Adrenal gland (tissue), 12 donors: ENCODE measurements around the gene ARPC3. TPM values are rescaled to one million over a fixed set of nuclear protein-coding genes. Genes with fewer than 3 reads are reported as not detected.
"Not testable (repeated sequence)": the region's sequence is repeated elsewhere in the genome, so short reads cannot be mapped to it uniquely, and the experiment has no call there.

Experiments
- DNase-seq, 7 donors: peaks; one replicate each; pipeline ENCODE4 v3.0.0-alpha.2; 2019 to 2020
- H3K27ac ChIP-seq, 5 donors: fragments of 200-600 bp; sonication (generic) in 4 of 5; 1 replicate in 3 of 5; 2 replicates in 2 of 5; pipeline versions ENCODE4 v1.5.1 to v1.8.0; 2016 to 2020; ENCODE audit warnings: mild to moderate bottlenecking in 1 of 5
- H3K27me3 ChIP-seq: fragments of 200-600 bp; 2 replicates; pipeline ENCODE4 v1.8.0; 2021
- H3K36me3 ChIP-seq, 2 donors: fragments of 200-600 bp; replicated peaks in 1 of 2; 1 replicate in 1 of 2; 2 replicates in 1 of 2; pipeline versions ENCODE4 v1.5.1 to v1.8.0; 2018 to 2022
- H3K4me1 ChIP-seq, 2 donors: fragments of 200-600 bp; replicated peaks in 1 of 2; 1 replicate in 1 of 2; 2 replicates in 1 of 2; pipeline versions ENCODE4 v1.5.1 to v1.8.0; 2018 to 2021
- H3K4me3 ChIP-seq, 4 donors: fragments of 200-600 bp; sonication (generic) in 3 of 4; one replicate each; pipeline ENCODE4 v1.5.1; 2016 to 2018
- H3K9me3 ChIP-seq, 3 donors: fragments of 200-600 bp; sonication (generic) in 1 of 3; replicated peaks in 1 of 3; 1 replicate in 2 of 3; 2 replicates in 1 of 3; pipeline versions ENCODE4 v1.5.1 to v1.8.0; 2016 to 2021
- POLR2A ChIP-seq, 2 donors: fragments of 450-650 bp; IDR thresholded peaks; one replicate each; pipeline ENCODE4 v1.6.1; 2017; ENCODE audit warnings: antibody characterized with exemption in 2 of 2, mild to moderate bottlenecking in 2 of 2, moderate library complexity in 1 of 2
- WGBS, 4 donors: extraction: QIAGEN DNeasy Blood & Tissue Kit in 2 of 4; methylation state at CpG; one replicate each; pipeline versions ENCODE4 v1.1.5 to v1.1.7; 2013 to 2017; 5-methylcytosine and 5-hydroxymethylcytosine counted together
- intact Hi-C, 2 donors: fragments of 100-400 bp; cut with DNase I; formaldehyde crosslinking; loops; one replicate each; pipeline versions ENCODE4 v1.14.1 to v1.15.0; 2022 to 2023
- polyA plus RNA-seq, 3 donors: library from polyadenylated mRNA; stranded (reverse); fragments of 200-250 nt in 2 of 3; fragments of 350-450 nt in 1 of 3; fragmentation: Illumina TruSeq in 1 of 3; extraction: RNeasy Lipid Tissue Mini Kit (QIAGEN cat#74804) in 1 of 3; gene quantifications; one replicate each; pipeline ENCODE4 v1.2.3, GENCODE V29; 2013 to 2014
- total RNA-seq, 9 donors: library from RNA; depleted of rRNA in 4 of 9; stranded (reverse); fragments of >200 nt in 4 of 9; fragments of 120-200 nt in 1 of 9; fragmentation: NEBNext Ultra II Directional in 1 of 9; extraction: Animal tissue kit (Norgen Biotek cat#: 25700) in 1 of 9; gene quantifications; one replicate each; pipeline versions ENCODE4 v1.1.0 to v1.2.4, GENCODE V29; 2013 to 2023
- TF ChIP-seq, protein P1 (sequence below), 6 experiments: fragments of 450-650 bp in 4 of 6; fragments of 200-600 bp in 2 of 6; sonication (generic) in 1 of 6; IDR thresholded peaks; 1 replicate in 5 of 6; 2 replicates in 1 of 6; pipeline versions ENCODE4 v1.5.1 to v1.8.0; 2016 to 2021; ENCODE audit warnings: antibody characterized with exemption in 6 of 6, mild to moderate bottlenecking in 2 of 6, moderate library complexity in 1 of 6
- donor health status: healthy with polysubstance abuse.
- donor health status: Bipolar disorder and iron deficiency.
- donor health status: DM: yes; HTN: yes; CAD: no.
- donor health status: DM: no; HTN: no; CAD: no.
- donor health status: DM: no; HTN: no; CAD: no.
- donor health status: DM: yes; HTN: yes; CAD: no.

ARPC3 gene
- total and polyA plus RNA-seq, 12 donors: 177 to 581 (median 299) TPM

DNA sequence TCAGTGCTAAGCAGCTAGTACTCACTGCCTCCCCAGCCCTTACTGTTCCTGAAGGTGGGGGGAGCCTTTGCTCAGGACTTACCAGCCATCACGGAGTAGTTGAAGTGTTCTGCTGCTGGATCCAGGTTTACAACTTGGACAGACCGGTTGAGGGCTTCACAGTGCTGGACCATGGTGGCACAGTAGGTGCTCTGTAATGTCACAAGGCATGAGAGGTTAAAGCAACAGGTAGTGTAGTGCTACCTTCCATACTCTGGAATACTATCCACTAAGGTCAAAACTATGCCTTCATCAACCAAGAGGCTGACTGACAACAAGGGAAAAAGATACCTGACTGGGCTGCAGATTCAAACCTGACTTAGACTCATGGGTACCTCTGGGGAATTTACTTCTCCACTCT is 14.9 kb upstream of the ARPC3 start:
- no peak overlapping the region for H3K4me3 ChIP-seq
- TF ChIP-seq, protein P1, sequence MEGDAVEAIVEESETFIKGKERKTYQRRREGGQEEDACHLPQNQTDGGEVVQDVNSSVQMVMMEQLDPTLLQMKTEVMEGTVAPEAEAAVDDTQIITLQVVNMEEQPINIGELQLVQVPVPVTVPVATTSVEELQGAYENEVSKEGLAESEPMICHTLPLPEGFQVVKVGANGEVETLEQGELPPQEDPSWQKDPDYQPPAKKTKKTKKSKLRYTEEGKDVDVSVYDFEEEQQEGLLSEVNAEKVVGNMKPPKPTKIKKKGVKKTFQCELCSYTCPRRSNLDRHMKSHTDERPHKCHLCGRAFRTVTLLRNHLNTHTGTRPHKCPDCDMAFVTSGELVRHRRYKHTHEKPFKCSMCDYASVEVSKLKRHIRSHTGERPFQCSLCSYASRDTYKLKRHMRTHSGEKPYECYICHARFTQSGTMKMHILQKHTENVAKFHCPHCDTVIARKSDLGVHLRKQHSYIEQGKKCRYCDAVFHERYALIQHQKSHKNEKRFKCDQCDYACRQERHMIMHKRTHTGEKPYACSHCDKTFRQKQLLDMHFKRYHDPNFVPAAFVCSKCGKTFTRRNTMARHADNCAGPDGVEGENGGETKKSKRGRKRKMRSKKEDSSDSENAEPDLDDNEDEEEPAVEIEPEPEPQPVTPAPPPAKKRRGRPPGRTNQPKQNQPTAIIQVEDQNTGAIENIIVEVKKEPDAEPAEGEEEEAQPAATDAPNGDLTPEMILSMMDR (IDR thresholded peaks at IDR 0.05): no peak
- no peak for TF ChIP-seq POLR2A (IDR thresholded peaks at IDR 0.05)
- no peak overlapping the region for H3K27ac ChIP-seq
- peaks cover 8 to 13% of the 10 kb centered on the region in 2 donors for H3K4me1 ChIP-seq
- H3K27me3 ChIP-seq: no peaks in the 10 kb centered on the region
- DNase-seq: peak in 1 of 7 donors; percentile 38
- intact Hi-C loops: no loop called here
- no peaks in the 10 kb centered on the region for H3K9me3 ChIP-seq
- peaks cover 0 to 28% of the 10 kb centered on the region in 2 donors for H3K36me3 ChIP-seq
- 86 to 92% (median 88%) methylated on average over 2 of the region's 2 CpGs; no CpG with 5 or more reads in 1 of the 4 donors for WGBS, 4 donors

DNA sequence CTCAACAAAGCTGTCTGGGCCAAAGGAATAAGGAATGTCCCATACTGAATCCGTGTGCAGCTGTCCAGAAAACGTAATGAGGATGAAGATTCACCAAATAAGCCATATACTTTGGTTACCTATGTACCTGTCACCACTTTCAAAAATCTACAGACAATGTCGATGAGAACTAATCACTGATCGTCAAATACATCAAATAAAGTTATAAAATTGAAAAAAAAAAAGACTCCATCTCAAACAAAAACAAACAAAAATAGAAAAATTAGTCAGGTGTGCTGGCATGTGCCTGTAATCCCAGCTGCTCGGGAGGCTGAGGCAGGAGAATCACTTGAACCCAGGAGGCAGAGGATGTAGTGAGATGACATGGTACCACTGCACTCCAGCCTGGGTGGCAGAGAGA is 11.1 kb upstream of the ARPC3 start:
- H3K9me3 ChIP-seq, DNase-seq, intact Hi-C loops, H3K4me1 ChIP-seq, H3K4me3 ChIP-seq, H3K27ac ChIP-seq, H3K27me3 ChIP-seq: not testable (repeated sequence)
- peaks cover 0 to 43% of the 10 kb centered on the region in 2 donors for H3K36me3 ChIP-seq
- WGBS, 4 donors: 89 to 95% (median 91%) methylated on average over 5 of the region's 5 CpGs

DNA sequence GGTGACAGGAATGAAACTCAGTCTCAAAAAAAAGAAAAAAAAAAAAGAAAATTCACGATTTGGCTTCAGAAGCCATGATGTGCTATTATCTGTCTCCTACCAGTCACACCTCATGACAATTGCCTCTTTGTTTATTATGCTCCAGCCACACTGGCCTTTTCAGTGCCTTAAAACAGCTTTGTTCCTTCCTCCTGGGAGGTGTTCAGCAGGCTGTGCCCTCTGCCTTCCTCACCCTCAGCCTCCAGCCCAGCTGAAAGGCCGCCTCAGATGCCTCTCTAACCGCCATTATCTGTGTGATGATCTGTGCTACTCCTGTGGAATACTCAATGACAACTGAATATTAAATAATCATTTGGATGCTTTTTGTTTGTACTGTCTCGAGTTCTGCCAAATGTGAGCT is 8.6 kb upstream of the ARPC3 start:
- H3K27ac ChIP-seq: no peak overlapping the region
- H3K4me3 ChIP-seq: no peak overlapping the region
- H3K27me3 ChIP-seq: no peaks in the 10 kb centered on the region
- intact Hi-C loops: no loop called here
- H3K9me3 ChIP-seq: no peaks in the 10 kb centered on the region
- DNase-seq: no peak
- no peaks in the 10 kb centered on the region for H3K4me1 ChIP-seq
- TF ChIP-seq, protein P1 (IDR thresholded peaks at IDR 0.05): no peak
- no peak for TF ChIP-seq POLR2A (IDR thresholded peaks at IDR 0.05)
- H3K36me3 ChIP-seq: peaks cover 0 to 33% of the 10 kb centered on the region in 2 donors
- 83 to 94% (median 88%) methylated on average over 4 of the region's 4 CpGs for WGBS, 4 donors

DNA sequence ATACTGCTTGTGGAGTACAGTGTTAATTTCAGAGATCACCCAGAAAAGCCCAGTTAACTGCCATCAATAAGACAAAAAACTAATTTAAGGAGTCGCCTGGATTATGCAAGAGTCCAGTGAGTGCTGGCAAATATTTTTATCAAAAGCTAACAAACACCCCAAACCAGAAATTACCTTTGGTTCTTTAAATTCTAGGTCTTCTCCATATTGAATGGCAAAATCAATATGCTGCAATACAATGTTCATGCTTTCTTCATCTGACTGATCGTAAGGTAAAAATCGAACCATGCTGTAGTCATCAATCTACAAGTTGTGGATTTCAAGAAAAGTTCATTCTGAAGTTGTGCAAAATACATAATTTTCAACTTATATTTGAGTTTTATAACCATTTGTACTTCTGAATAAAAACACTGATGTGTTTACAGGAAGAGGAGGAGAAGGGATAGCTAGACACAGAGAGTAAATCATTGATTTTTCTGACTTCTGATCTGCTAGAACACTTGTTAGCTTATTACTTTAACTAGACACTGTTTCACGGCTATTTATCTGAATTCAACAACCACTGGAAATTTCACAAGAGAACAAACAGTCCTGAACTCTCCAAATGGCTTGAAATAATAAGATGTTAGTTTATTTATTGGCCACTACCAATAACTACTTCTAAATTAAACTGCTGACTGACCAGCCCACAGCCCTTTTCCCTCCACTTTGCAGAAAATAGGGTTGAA is 3.6 kb upstream of the ARPC3 start:
- intact Hi-C loops: no loop called here
- H3K4me3 ChIP-seq: no peak overlapping the region
- H3K27me3 ChIP-seq: no peaks in the 10 kb centered on the region
- 88 to 90% (median 89%) methylated on average over 4 of the region's 4 CpGs for WGBS, 4 donors
- H3K36me3 ChIP-seq: peaks cover 0 to 9% of the 10 kb centered on the region in 2 donors
- no peaks in the 10 kb centered on the region for H3K9me3 ChIP-seq
- no peak overlapping the region for H3K27ac ChIP-seq
- H3K4me1 ChIP-seq: peaks cover 0 to 10% of the 10 kb centered on the region in 2 donors
- DNase-seq: no peak
- TF ChIP-seq, protein P1 (IDR thresholded peaks at IDR 0.05): no peak

DNA sequence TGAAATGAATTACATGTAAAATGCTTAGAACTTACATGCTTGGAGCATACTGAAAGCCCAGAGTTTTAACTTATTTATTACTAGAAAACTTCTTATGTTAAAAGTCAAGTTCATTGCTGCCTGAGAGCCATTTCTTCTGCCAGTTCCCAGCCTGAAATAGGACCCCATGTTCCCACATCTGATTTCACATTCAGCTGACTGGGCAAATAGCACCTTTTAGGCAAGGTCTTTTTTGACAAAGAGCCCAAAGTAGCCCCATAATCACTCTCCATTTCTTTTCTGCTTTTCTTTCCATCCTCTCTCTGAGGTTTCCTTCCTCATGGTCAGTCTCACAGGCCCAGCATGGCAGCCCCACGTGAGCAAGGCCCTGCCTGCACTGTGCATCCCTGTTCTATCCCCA is 1.1 kb upstream of the ARPC3 start:
- H3K27ac ChIP-seq: peak overlapping the region in 2 of 5 donors; percentile 46 to 93
- peaks cover 0 to 3% of the 10 kb centered on the region in 2 donors for H3K36me3 ChIP-seq
- DNase-seq: peak in 1 of 7 donors; percentile 35
- H3K4me3 ChIP-seq: no peak overlapping the region
- WGBS, 4 donors: 61 to 77% (median 64%) methylated on average over 1 of the region's 1 CpG
- H3K9me3 ChIP-seq: no peaks in the 10 kb centered on the region
- TF ChIP-seq, protein P1 (IDR thresholded peaks at IDR 0.05): no peak
- no peak for TF ChIP-seq POLR2A (IDR thresholded peaks at IDR 0.05)
- peaks cover 0 to 26% of the 10 kb centered on the region in 2 donors for H3K4me1 ChIP-seq
- no peaks in the 10 kb centered on the region for H3K27me3 ChIP-seq
- intact Hi-C loops: no loop called here
